ENCODE data around the gene DLG2. TPM values are rescaled to one million over a fixed set of nuclear protein-coding genes. Genes with fewer than 3 reads are reported as not detected.

Gene DLG2
- total and polyA plus RNA-seq, 9 of the 15 experiments (the other 6 are each of a cell fraction or from before 2014, with no cell fraction given) = 0.52 to 1.6 (median 0.95) TPM

DNA sequence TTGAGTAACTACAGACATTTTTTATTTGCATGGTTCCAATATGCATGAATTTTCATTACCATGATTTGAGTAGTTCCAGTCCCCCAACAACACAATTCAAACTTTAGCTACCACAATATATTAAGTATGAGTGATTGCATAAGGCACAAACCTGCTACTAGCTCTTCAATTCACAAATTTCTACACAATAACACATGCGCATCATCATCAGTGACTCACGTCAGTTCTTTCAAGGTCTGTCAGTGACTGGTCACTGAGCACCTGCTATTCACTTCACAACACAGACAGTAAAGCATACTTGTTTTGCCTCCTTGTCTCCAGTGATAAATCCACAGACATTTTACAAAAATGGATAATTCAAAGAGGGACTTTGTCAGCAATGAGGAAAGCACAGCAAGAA is 1905.9 kb downstream of the DLG2 start:
- no peak overlapping the region for H3K9ac ChIP-seq (ENCODE audit: insufficient read depth in 1 of 2, low read depth in 2 of 2, low read length in 2 of 2)
- no peak overlapping the region for H3K4me3 ChIP-seq
- no peaks in the 10 kb centered on the region; a peak in 1 of 5 replicates for H3K4me1 ChIP-seq (replicated peaks in 1 of 2; ENCODE audit: control insufficient read depth in 2 of 2, insufficient read depth in 2 of 2, low read length in 2 of 2)
- DNase-seq (ENCODE audit: extremely low read depth in 1 of 4, low spot score in 3 of 4) (no peak), FAIRE-seq (no peak), ATAC-seq (no peak)
- no peak for TF ChIP-seq ZNF778 (CRISPR knock-in tag; IDR thresholded peaks at IDR 0.05)
- TF ChIP-seq FOXP1 (CRISPR knock-in tag; IDR thresholded peaks at IDR 0.05) = no peak
- no peak for TF ChIP-seq OTX1 (CRISPR knock-in tag; IDR thresholded peaks at IDR 0.05)
- TF ChIP-seq, protein P1, sequence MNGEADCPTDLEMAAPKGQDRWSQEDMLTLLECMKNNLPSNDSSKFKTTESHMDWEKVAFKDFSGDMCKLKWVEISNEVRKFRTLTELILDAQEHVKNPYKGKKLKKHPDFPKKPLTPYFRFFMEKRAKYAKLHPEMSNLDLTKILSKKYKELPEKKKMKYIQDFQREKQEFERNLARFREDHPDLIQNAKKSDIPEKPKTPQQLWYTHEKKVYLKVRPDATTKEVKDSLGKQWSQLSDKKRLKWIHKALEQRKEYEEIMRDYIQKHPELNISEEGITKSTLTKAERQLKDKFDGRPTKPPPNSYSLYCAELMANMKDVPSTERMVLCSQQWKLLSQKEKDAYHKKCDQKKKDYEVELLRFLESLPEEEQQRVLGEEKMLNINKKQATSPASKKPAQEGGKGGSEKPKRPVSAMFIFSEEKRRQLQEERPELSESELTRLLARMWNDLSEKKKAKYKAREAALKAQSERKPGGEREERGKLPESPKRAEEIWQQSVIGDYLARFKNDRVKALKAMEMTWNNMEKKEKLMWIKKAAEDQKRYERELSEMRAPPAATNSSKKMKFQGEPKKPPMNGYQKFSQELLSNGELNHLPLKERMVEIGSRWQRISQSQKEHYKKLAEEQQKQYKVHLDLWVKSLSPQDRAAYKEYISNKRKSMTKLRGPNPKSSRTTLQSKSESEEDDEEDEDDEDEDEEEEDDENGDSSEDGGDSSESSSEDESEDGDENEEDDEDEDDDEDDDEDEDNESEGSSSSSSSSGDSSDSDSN (IDR thresholded peaks at IDR 0.05; ENCODE audit: borderline replicate concordance in 1 of 2, low read depth in 2 of 2, low read length in 2 of 2) = no peak
- TF ChIP-seq, protein P2, sequence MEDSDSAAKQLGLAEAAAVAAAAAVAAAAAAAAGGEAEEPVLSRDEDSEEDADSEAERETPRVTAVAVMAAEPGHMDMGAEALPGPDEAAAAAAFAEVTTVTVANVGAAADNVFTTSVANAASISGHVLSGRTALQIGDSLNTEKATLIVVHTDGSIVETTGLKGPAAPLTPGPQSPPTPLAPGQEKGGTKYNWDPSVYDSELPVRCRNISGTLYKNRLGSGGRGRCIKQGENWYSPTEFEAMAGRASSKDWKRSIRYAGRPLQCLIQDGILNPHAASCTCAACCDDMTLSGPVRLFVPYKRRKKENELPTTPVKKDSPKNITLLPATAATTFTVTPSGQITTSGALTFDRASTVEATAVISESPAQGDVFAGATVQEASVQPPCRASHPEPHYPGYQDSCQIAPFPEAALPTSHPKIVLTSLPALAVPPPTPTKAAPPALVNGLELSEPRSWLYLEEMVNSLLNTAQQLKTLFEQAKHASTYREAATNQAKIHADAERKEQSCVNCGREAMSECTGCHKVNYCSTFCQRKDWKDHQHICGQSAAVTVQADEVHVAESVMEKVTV (CRISPR knock-in tag; IDR thresholded peaks at IDR 0.05) = no peak
- no peak for TF ChIP-seq CBX2 (IDR thresholded peaks at IDR 0.05; ENCODE audit: insufficient read depth, low read length, poor library complexity, severe bottlenecking)
- TF ChIP-seq TCFL5 (CRISPR knock-in tag; conservative IDR thresholded peaks at IDR 0.05) = no peak
- TF ChIP-seq, protein P3, sequence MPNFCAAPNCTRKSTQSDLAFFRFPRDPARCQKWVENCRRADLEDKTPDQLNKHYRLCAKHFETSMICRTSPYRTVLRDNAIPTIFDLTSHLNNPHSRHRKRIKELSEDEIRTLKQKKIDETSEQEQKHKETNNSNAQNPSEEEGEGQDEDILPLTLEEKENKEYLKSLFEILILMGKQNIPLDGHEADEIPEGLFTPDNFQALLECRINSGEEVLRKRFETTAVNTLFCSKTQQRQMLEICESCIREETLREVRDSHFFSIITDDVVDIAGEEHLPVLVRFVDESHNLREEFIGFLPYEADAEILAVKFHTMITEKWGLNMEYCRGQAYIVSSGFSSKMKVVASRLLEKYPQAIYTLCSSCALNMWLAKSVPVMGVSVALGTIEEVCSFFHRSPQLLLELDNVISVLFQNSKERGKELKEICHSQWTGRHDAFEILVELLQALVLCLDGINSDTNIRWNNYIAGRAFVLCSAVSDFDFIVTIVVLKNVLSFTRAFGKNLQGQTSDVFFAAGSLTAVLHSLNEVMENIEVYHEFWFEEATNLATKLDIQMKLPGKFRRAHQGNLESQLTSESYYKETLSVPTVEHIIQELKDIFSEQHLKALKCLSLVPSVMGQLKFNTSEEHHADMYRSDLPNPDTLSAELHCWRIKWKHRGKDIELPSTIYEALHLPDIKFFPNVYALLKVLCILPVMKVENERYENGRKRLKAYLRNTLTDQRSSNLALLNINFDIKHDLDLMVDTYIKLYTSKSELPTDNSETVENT (CRISPR knock-in tag; IDR thresholded peaks at IDR 0.05) = no peak
- no peaks in the 10 kb centered on the region for H3K36me3 ChIP-seq (ENCODE audit: control insufficient read depth, insufficient read depth, low read length)
- in situ Hi-C loops (cut with MboI) (no loop called here), intact Hi-C loops (cut with micrococcal nuclease) (loop anchor here (5.0 to 10.0 kb wide), 2 partner anchors 429 to 486 kb away; no protein-coding TSS in a partner anchor)
- H3K27me3 ChIP-seq (ENCODE audit: control insufficient read depth in 2 of 2, insufficient read depth in 2 of 2, low read length in 2 of 2) = no peaks in the 10 kb centered on the region
- H2AFZ ChIP-seq (ENCODE audit: low read depth, low read length) = no peak overlapping the region
- no peaks in the 10 kb centered on the region for H4K20me1 ChIP-seq (replicated peaks; ENCODE audit: control insufficient read depth, insufficient read depth, low read length)
- WGBS (ENCODE audit: insufficient coverage, low coverage, missing lambda C conversion rate) = 3% methylated on average over 2 of the region's 2 CpGs
- H3K9me3 ChIP-seq (replicated peaks; ENCODE audit: control insufficient read depth, insufficient read depth, low read depth, low read length) = no peaks in the 10 kb centered on the region
- POLR2A ChIA-PET = interaction anchor here (0.6 kb wide), 1 partner anchor 10 kb away, joined by 3 read pairs; no protein-coding TSS in a partner anchor
- BruUV-seq (replicated peaks) = no TSS peak
- H3K27ac ChIP-seq (ENCODE audit: extremely low read depth, low read depth, low read length) = no peak overlapping the region
- no peaks in the 10 kb centered on the region for H3K79me2 ChIP-seq (ENCODE audit: control insufficient read depth, insufficient read depth, low read length)
- no peaks in the 10 kb centered on the region for H3K9me1 ChIP-seq (ENCODE audit: control insufficient read depth, insufficient read depth, low read length)
- CTCF ChIA-PET (ENCODE audit: low intra/inter-chr PET ratio) = no interaction called here
- H3K4me2 ChIP-seq (ENCODE audit: insufficient read depth, low read length) = no peak overlapping the region

All from K562 (cell line).